ENCODE data around the gene SGMS1. TPM values are rescaled to one million over a fixed set of nuclear protein-coding genes. Genes with fewer than 3 reads are reported as not detected.

SGMS1 gene
- total RNA-seq, 1 donor, result 68.0 TPM

GRCh38 chr10:50501478-50501877 lies 122.3 kb downstream of the SGMS1 start:
- no peak overlapping the region for H2AFZ ChIP-seq (ENCODE audit: low read length)
- DNase-seq (ENCODE audit: insufficient read length, low spot score, missing footprints), result peak; percentile 17
- no peaks in the 10 kb centered on the region for H3K36me3 ChIP-seq (ENCODE audit: insufficient read depth, low read length)
- TF ChIP-seq CTCF (IDR thresholded peaks at IDR 0.05; ENCODE audit: extremely low read depth, low read depth, low read length), result no peak
- H3K4me3 ChIP-seq (ENCODE audit: insufficient read depth, low read length), result no peak overlapping the region
- no peaks in the 10 kb centered on the region for H3K27me3 ChIP-seq (ENCODE audit: insufficient read depth, low read length)
- H3K79me2 ChIP-seq (ENCODE audit: insufficient read depth, low read length), result no peaks in the 10 kb centered on the region
- H3K4me1 ChIP-seq (ENCODE audit: insufficient read depth, low read length), result peaks cover 14% of the 10 kb centered on the region
- H4K20me1 ChIP-seq (ENCODE audit: insufficient read depth, low read length), result no peaks in the 10 kb centered on the region
- H3K4me2 ChIP-seq (ENCODE audit: insufficient read depth, low read length), result no peak overlapping the region
- H3K9me3 ChIP-seq (ENCODE audit: low read depth, low read length), result no peaks in the 10 kb centered on the region
- no peak overlapping the region for H3K27ac ChIP-seq (ENCODE audit: low read depth, low read length)

- Histone ChIP-seq H3K79me2 (ENCODE audit: insufficient read depth, low read length) (no peaks in the 10 kb centered on the region), H3K4me2 (ENCODE audit: insufficient read depth, low read length) (peak overlapping the region; percentile 67), H3K27me3 (ENCODE audit: insufficient read depth, low read length) (no peaks in the 10 kb centered on the region), H2AFZ (ENCODE audit: low read length) (no peak overlapping the region), H3K36me3 (ENCODE audit: insufficient read depth, low read length) (no peaks in the 10 kb centered on the region), H3K4me3 (ENCODE audit: insufficient read depth, low read length) (no peak overlapping the region), H4K20me1 (ENCODE audit: insufficient read depth, low read length) (no peaks in the 10 kb centered on the region), H3K4me1 (ENCODE audit: insufficient read depth, low read length) (peaks cover 14% of the 10 kb centered on the region), H3K27ac (ENCODE audit: low read depth, low read length) (peak overlapping the region; percentile 70), H3K9me3 (ENCODE audit: low read depth, low read length) (no peaks in the 10 kb centered on the region)
- TF ChIP-seq CTCF (IDR thresholded peaks at IDR 0.05; ENCODE audit: extremely low read depth, low read depth, low read length), result no peak
- DNase-seq (ENCODE audit: insufficient read length, low spot score, missing footprints), result no peak
These were observed 125.3 kb downstream of the SGMS1 start for GRCh38 chr10:50498465-50498864.

- H3K4me1 ChIP-seq (ENCODE audit: insufficient read depth, low read length), result peaks cover 14% of the 10 kb centered on the region
- no peak overlapping the region for H3K4me3 ChIP-seq (ENCODE audit: insufficient read depth, low read length)
- peak overlapping the region; percentile 67 for H3K4me2 ChIP-seq (ENCODE audit: insufficient read depth, low read length)
- no peaks in the 10 kb centered on the region for H3K36me3 ChIP-seq (ENCODE audit: insufficient read depth, low read length)
- DNase-seq (ENCODE audit: insufficient read length, low spot score, missing footprints), result peak; percentile 22
- no peaks in the 10 kb centered on the region for H3K27me3 ChIP-seq (ENCODE audit: insufficient read depth, low read length)
- H3K27ac ChIP-seq (ENCODE audit: low read depth, low read length), result peak overlapping the region; percentile 70
- H3K79me2 ChIP-seq (ENCODE audit: insufficient read depth, low read length), result no peaks in the 10 kb centered on the region
- TF ChIP-seq CTCF (IDR thresholded peaks at IDR 0.05; ENCODE audit: extremely low read depth, low read depth, low read length), result no peak
- H4K20me1 ChIP-seq (ENCODE audit: insufficient read depth, low read length), result no peaks in the 10 kb centered on the region
- H3K9me3 ChIP-seq (ENCODE audit: low read depth, low read length), result no peaks in the 10 kb centered on the region
- no peak overlapping the region for H2AFZ ChIP-seq (ENCODE audit: low read length)
These were observed 126.0 kb downstream of the SGMS1 start for GRCh38 chr10:50497758-50498157.

GRCh38 chr10:50496228-50496627 lies 127.5 kb downstream of the SGMS1 start:
- no peaks in the 10 kb centered on the region for H3K36me3 ChIP-seq (ENCODE audit: insufficient read depth, low read length)
- DNase-seq (ENCODE audit: insufficient read length, low spot score, missing footprints), result no peak
- H2AFZ ChIP-seq (ENCODE audit: low read length), result no peak overlapping the region
- no peak overlapping the region for H3K4me3 ChIP-seq (ENCODE audit: insufficient read depth, low read length)
- no peak for TF ChIP-seq CTCF (IDR thresholded peaks at IDR 0.05; ENCODE audit: extremely low read depth, low read depth, low read length)
- peaks cover 10% of the 10 kb centered on the region for H3K4me1 ChIP-seq (ENCODE audit: insufficient read depth, low read length)
- H4K20me1 ChIP-seq (ENCODE audit: insufficient read depth, low read length), result no peaks in the 10 kb centered on the region
- no peak overlapping the region for H3K4me2 ChIP-seq (ENCODE audit: insufficient read depth, low read length)
- H3K79me2 ChIP-seq (ENCODE audit: insufficient read depth, low read length), result no peaks in the 10 kb centered on the region
- no peak overlapping the region for H3K27ac ChIP-seq (ENCODE audit: low read depth, low read length)
- no peaks in the 10 kb centered on the region for H3K27me3 ChIP-seq (ENCODE audit: insufficient read depth, low read length)
- H3K9me3 ChIP-seq (ENCODE audit: low read depth, low read length), result no peaks in the 10 kb centered on the region
